Activated CD4-positive, alpha-beta T cell treated with anti-CD3 and anti-CD28 coated beads, Interleukin-2, amount 10 ng/mL, durations not matched to agents 7 days and 5 days (primary cell): ENCODE results near the gene MBP. TPM values are rescaled to one million over a fixed set of nuclear protein-coding genes. Genes with fewer than 3 reads are reported as not detected.

Source experiments
- CTCF ChIA-PET: fragments of 350-600 bp; sonication (Branson Sonifier 250); formaldehyde crosslinking; loops from one replicate; lab custom pipeline; 2021; ENCODE audit warnings: antibody characterized with exemption; lab: Charles Lee
- POLR2A ChIA-PET: fragments of 350-600 bp; sonication (Branson Sonifier 250); formaldehyde crosslinking; loops from one replicate; lab custom pipeline; 2021; ENCODE audit warnings: antibody characterized with exemption; lab: Charles Lee
- DNase-seq: peaks from one replicate; pipeline ENCODE4 v3.0.0-alpha.2; 2020
- H3K27ac Mint-ChIP-seq: one replicate; pipeline ENCODE4 v1.8.0; 2021; ENCODE audit warnings: mild to moderate bottlenecking, moderate library complexity, mixed read lengths
- H3K27me3 Mint-ChIP-seq: one replicate; pipeline ENCODE4 v1.8.0; 2021; ENCODE audit warnings: mixed read lengths
- H3K36me3 Mint-ChIP-seq: one replicate; pipeline ENCODE4 v1.8.0; 2021; ENCODE audit warnings: low read depth, mixed read lengths
- H3K4me1 Mint-ChIP-seq: one replicate; pipeline ENCODE4 v1.8.0; 2021; ENCODE audit warnings: mixed read lengths
- H3K4me3 Mint-ChIP-seq: one replicate; pipeline ENCODE4 v1.8.0; 2021; ENCODE audit warnings: mild to moderate bottlenecking, moderate library complexity, mixed read lengths
- H3K9me3 Mint-ChIP-seq: one replicate; pipeline ENCODE4 v1.8.0; 2021; ENCODE audit warnings: mixed read lengths
- total RNA-seq, 2 experiments: library from RNA; stranded (reverse); gene quantifications; one replicate each; pipeline ENCODE4 v1.2.3, GENCODE V29; 2021

The MBP gene
- total RNA-seq, 2 experiments from 2014 or later = 111 to 133 TPM

- H3K27me3 Mint-ChIP-seq = no peaks in the 10 kb centered on the region
- ChIA-PET POLR2A (no interaction called here), CTCF (interaction anchor here (0.8 to 1.7 kb wide), 5 partner anchors 12 to 94 kb away, joined by 3 to 5 read pairs (median 4); no protein-coding TSS in a partner anchor)
- no peak overlapping the region for H3K4me3 Mint-ChIP-seq
- H3K27ac Mint-ChIP-seq = peak overlapping the region; percentile 70
- H3K4me1 Mint-ChIP-seq = peaks cover 58% of the 10 kb centered on the region
- DNase-seq = no peak
- no peaks in the 10 kb centered on the region for H3K9me3 Mint-ChIP-seq
- H3K36me3 Mint-ChIP-seq = peaks cover 57% of the 10 kb centered on the region
These were observed 41.9 kb downstream of the MBP start for GRCh38 chr18:77090546-77091174.

GRCh38 chr18:77089723-77090285 is 42.8 kb downstream of the MBP start:
- peaks cover 55% of the 10 kb centered on the region for H3K36me3 Mint-ChIP-seq
- H3K27me3 Mint-ChIP-seq = no peaks in the 10 kb centered on the region
- H3K27ac Mint-ChIP-seq = no peak overlapping the region
- DNase-seq = no peak
- ChIA-PET POLR2A (no interaction called here), CTCF (interaction anchor here (1.5 to 1.7 kb wide), 2 partner anchors 11 to 18 kb away, joined by 3 to 5 read pairs; no protein-coding TSS in a partner anchor)
- H3K4me3 Mint-ChIP-seq = no peak overlapping the region
- H3K9me3 Mint-ChIP-seq = no peaks in the 10 kb centered on the region
- peaks cover 55% of the 10 kb centered on the region for H3K4me1 Mint-ChIP-seq

GRCh38 chr18:77088963-77089722 is 43.4 kb downstream of the MBP start:
- Mint-ChIP-seq H3K36me3 (peaks cover 54% of the 10 kb centered on the region), H3K27ac (peak overlapping the region; percentile 71), H3K27me3 (no peaks in the 10 kb centered on the region), H3K4me3 (no peak overlapping the region), H3K9me3 (no peaks in the 10 kb centered on the region), H3K4me1 (peaks cover 59% of the 10 kb centered on the region)
- ChIA-PET CTCF (interaction anchor here (1.5 kb wide), 1 partner anchor 18 kb away, joined by 3 read pairs; no protein-coding TSS in a partner anchor), POLR2A (no interaction called here)
- DNase-seq = no peak

- DNase-seq = no peak
- ChIA-PET POLR2A (no interaction called here), CTCF (no interaction called here)
- peaks cover 65% of the 10 kb centered on the region for H3K4me1 Mint-ChIP-seq
- H3K27ac Mint-ChIP-seq = no peak overlapping the region
- H3K4me3 Mint-ChIP-seq = no peak overlapping the region
- H3K9me3 Mint-ChIP-seq = no peaks in the 10 kb centered on the region
- H3K27me3 Mint-ChIP-seq = no peaks in the 10 kb centered on the region
- peaks cover 62% of the 10 kb centered on the region for H3K36me3 Mint-ChIP-seq
These were observed 45.0 kb downstream of the MBP start for GRCh38 chr18:77087393-77088141.

GRCh38 chr18:77086656-77087392 is 45.8 kb downstream of the MBP start:
- Mint-ChIP-seq H3K4me1 (peaks cover 65% of the 10 kb centered on the region), H3K36me3 (peaks cover 65% of the 10 kb centered on the region)
- CTCF ChIA-PET = interaction anchor here (0.8 to 1.0 kb wide), 2 partner anchors 10 to 12 kb away, joined by 3 read pairs; no protein-coding TSS in a partner anchor

GRCh38 chr18:77086034-77086433 is 46.5 kb downstream of the MBP start:
- no peak overlapping the region for H3K4me3 Mint-ChIP-seq
- H3K27ac Mint-ChIP-seq = peak overlapping the region; percentile 54
- H3K27me3 Mint-ChIP-seq = no peaks in the 10 kb centered on the region
- H3K4me1 Mint-ChIP-seq = peaks cover 67% of the 10 kb centered on the region
- CTCF ChIA-PET = interaction anchor here (0.8 to 1.2 kb wide), 3 partner anchors 10 to 11 kb away, joined by 3 read pairs; no protein-coding TSS in a partner anchor
- DNase-seq = no peak
- no peaks in the 10 kb centered on the region for H3K9me3 Mint-ChIP-seq
- POLR2A ChIA-PET = no interaction called here
- H3K36me3 Mint-ChIP-seq = peaks cover 68% of the 10 kb centered on the region

More at GRCh38 chr18:77086656-77087392, 45.8 kb downstream of the MBP start:
- no peak for DNase-seq
- no peaks in the 10 kb centered on the region for H3K27me3 Mint-ChIP-seq
- no peaks in the 10 kb centered on the region for H3K9me3 Mint-ChIP-seq
- POLR2A ChIA-PET = no interaction called here
- peak overlapping the region; percentile 54 for H3K27ac Mint-ChIP-seq
- no peak overlapping the region for H3K4me3 Mint-ChIP-seq

- Mint-ChIP-seq H3K27ac (no peak overlapping the region), H3K4me3 (no peak overlapping the region), H3K36me3 (peaks cover 71% of the 10 kb centered on the region), H3K9me3 (no peaks in the 10 kb centered on the region), H3K4me1 (peaks cover 71% of the 10 kb centered on the region), H3K27me3 (no peaks in the 10 kb centered on the region)
- ChIA-PET CTCF (interaction anchor here (0.8 to 2.8 kb wide), 5 partner anchors 9 to 17 kb away, joined by 3 to 8 read pairs (median 4); no protein-coding TSS in a partner anchor), POLR2A (no interaction called here)
- DNase-seq = no peak
These were observed 47.9 kb downstream of the MBP start for GRCh38 chr18:77084688-77085035.

GRCh38 chr18:77082316-77082955 is 50.1 kb downstream of the MBP start:
- Mint-ChIP-seq H3K4me1 (peaks cover 74% of the 10 kb centered on the region), H3K9me3 (no peaks in the 10 kb centered on the region), H3K27me3 (no peaks in the 10 kb centered on the region), H3K27ac (peak overlapping the region; percentile 9), H3K4me3 (no peak overlapping the region), H3K36me3 (peaks cover 73% of the 10 kb centered on the region)
- ChIA-PET CTCF (interaction anchor here (0.7 to 2.8 kb wide), 2 partner anchors 14 to 246 kb away, joined by 4 to 8 read pairs; no protein-coding TSS in a partner anchor), POLR2A (no interaction called here)
- DNase-seq = no peak

GRCh38 chr18:77081390-77081778 is 51.2 kb downstream of the MBP start:
- ChIA-PET POLR2A (no interaction called here), CTCF (interaction anchor here (2.0 kb wide), 1 partner anchor 14 kb away, joined by 4 read pairs; no protein-coding TSS in a partner anchor)
- Mint-ChIP-seq H3K9me3 (no peaks in the 10 kb centered on the region), H3K36me3 (peaks cover 71% of the 10 kb centered on the region), H3K27me3 (no peaks in the 10 kb centered on the region), H3K4me3 (no peak overlapping the region), H3K4me1 (peaks cover 74% of the 10 kb centered on the region), H3K27ac (peak overlapping the region; percentile 73)
- DNase-seq = no peak

- no peak overlapping the region for H3K27ac Mint-ChIP-seq
- ChIA-PET CTCF (interaction anchor here (1.5 to 2.4 kb wide), 3 partner anchors 8 to 13 kb away, joined by 4 to 5 read pairs (median 4); no protein-coding TSS in a partner anchor), POLR2A (no interaction called here)
- peaks cover 66% of the 10 kb centered on the region for H3K36me3 Mint-ChIP-seq
- no peak overlapping the region for H3K4me3 Mint-ChIP-seq
- no peaks in the 10 kb centered on the region for H3K9me3 Mint-ChIP-seq
- DNase-seq = no peak
- peaks cover 71% of the 10 kb centered on the region for H3K4me1 Mint-ChIP-seq
- H3K27me3 Mint-ChIP-seq = no peaks in the 10 kb centered on the region
These were observed 52.5 kb downstream of the MBP start for GRCh38 chr18:77079954-77080682.

- ChIA-PET CTCF (interaction anchor here (1.2 to 2.4 kb wide), 3 partner anchors 9 to 44 kb away, joined by 3 to 5 read pairs (median 3); no protein-coding TSS in a partner anchor), POLR2A (no interaction called here)
- Mint-ChIP-seq H3K27ac (no peak overlapping the region), H3K4me3 (no peak overlapping the region), H3K27me3 (no peaks in the 10 kb centered on the region), H3K9me3 (no peaks in the 10 kb centered on the region), H3K4me1 (peaks cover 71% of the 10 kb centered on the region), H3K36me3 (peaks cover 63% of the 10 kb centered on the region)
- DNase-seq = no peak
These were observed 53.5 kb downstream of the MBP start for GRCh38 chr18:77079088-77079487.
